ENCODE results near the gene PPM1G. TPM values are rescaled to one million over a fixed set of nuclear protein-coding genes. Genes with fewer than 3 reads are reported as not detected.

PPM1G gene
- total RNA-seq, 4 donors from 2014 or later = 40.2 to 50.3 (median 48.1) TPM

DNA sequence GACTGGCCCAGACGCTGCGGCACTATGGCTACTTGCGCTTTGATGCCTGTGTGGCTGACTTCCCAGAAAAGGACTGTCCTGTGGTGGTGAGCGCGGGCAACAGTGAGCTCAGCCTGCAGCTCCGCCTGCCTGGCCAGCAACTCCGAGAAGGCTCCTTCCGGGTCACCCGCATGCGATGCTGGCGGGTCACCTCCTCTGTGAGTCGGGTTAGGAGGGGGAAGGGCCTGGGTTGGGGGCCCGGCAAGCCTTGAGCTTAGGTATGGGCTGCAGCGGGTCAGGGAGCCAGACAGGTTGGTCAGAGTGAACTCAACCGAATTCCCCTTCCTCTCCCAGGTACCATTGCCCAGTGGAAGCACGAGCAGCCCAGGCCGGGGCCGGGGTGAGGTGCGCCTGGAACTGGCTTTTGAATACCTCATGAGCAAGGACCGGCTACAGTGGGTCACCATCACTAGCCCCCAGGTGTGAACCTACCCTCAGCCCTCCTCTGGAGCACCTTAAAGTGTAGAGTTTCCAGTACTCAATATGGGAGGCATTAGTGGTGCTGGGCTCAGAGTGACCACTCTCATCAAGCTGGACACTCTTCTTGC is 33.8 kb downstream of the PPM1G start:
- WGBS, 2 donors = 92 to 95% methylated on average over 17 to 20 of the region's 20 CpGs
- DNase-seq (ENCODE audit: low spot score in 2 of 2) = no peak
- intact Hi-C loops (cut with DNase I; ENCODE audit: low total_unique reads) = no loop called here
- no peak overlapping the region for H3K4me3 ChIP-seq (ENCODE audit: low read depth, poor library complexity, severe bottlenecking)
- no peak for TF ChIP-seq POLR2A (IDR thresholded peaks at IDR 0.05)
- TF ChIP-seq, protein P1, sequence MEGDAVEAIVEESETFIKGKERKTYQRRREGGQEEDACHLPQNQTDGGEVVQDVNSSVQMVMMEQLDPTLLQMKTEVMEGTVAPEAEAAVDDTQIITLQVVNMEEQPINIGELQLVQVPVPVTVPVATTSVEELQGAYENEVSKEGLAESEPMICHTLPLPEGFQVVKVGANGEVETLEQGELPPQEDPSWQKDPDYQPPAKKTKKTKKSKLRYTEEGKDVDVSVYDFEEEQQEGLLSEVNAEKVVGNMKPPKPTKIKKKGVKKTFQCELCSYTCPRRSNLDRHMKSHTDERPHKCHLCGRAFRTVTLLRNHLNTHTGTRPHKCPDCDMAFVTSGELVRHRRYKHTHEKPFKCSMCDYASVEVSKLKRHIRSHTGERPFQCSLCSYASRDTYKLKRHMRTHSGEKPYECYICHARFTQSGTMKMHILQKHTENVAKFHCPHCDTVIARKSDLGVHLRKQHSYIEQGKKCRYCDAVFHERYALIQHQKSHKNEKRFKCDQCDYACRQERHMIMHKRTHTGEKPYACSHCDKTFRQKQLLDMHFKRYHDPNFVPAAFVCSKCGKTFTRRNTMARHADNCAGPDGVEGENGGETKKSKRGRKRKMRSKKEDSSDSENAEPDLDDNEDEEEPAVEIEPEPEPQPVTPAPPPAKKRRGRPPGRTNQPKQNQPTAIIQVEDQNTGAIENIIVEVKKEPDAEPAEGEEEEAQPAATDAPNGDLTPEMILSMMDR (IDR thresholded peaks at IDR 0.05) = no peak

- intact Hi-C loops (cut with DNase I; ENCODE audit: low total_unique reads) = no loop called here
- TF ChIP-seq, protein P1 (IDR thresholded peaks at IDR 0.05) = no peak
- no peak for TF ChIP-seq POLR2A (IDR thresholded peaks at IDR 0.05)
- H3K4me3 ChIP-seq (ENCODE audit: low read depth, poor library complexity, severe bottlenecking) = no peak overlapping the region
- 83 to 87% methylated on average over 5 of the region's 5 CpGs for WGBS, 2 donors
- no peak for DNase-seq (ENCODE audit: low spot score in 2 of 2)
Observed at GRCh38 chr2:27373567-27373966, 35.8 kb downstream of the PPM1G start.

DNA sequence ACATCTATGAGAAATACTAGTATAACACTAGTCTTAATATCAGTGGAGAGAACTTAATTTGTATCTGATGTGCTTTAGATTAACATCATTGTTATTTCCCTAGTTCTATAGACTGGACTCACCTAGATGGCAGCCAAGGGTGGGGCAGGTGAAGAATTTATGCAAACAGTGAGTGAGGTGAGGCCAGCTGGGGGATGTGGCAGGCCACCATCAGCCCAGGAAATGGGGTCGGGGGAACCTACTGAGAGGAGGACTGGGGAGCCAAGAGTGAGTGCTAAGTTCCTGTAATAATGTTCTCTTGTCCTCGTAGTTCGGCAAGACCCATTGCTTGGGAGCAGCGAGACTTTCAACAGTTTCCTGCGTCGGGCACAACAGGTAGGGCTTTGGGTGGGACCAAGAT is 36.5 kb downstream of the PPM1G start:
- 94 to 98% methylated on average over 6 of the region's 6 CpGs for WGBS, 2 donors
- no peak for TF ChIP-seq POLR2A (IDR thresholded peaks at IDR 0.05)
- TF ChIP-seq, protein P1 (IDR thresholded peaks at IDR 0.05) = no peak
- intact Hi-C loops (cut with DNase I; ENCODE audit: low total_unique reads) = no loop called here
- H3K4me3 ChIP-seq (ENCODE audit: low read depth, poor library complexity, severe bottlenecking) = no peak overlapping the region
- DNase-seq (ENCODE audit: low spot score in 2 of 2) = no peak

DNA sequence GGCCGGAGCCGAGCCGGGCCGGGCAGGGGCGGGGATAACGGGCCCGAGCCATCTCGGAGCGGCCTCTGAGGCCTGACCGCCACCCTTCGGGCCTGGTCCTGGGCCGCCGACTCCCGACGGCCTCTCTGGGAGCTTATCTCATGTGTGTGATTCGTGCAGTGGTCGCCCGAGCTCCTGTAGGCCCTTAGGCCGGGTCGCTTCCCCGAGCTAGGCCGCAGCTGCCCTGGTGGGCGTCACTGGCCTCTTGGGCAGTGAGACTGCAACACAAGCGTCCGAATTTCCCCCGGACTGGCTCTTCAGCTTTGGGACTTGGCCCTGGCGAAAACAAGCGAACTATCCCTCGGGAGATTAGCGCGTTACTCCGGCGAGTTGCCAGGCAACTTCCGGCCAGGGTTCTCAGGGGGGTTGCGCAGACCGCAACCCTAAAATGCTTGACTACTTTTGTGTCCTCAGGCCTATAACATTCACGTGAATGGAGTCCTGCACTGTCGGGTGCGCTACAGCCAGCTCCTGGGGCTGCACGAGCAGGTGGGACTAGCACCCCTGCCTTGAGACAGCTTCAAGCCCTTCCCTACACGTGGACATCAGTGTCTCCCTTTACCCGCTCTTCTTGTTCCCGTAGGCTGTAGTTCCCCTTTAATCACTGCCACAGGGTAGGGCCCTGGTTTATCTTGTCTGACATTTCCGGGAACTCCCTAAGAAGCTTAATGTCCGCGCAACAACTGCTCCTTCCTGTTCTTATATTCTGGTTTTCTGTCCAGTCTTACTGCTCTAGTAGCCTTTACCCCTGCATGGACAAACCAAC is 38.4 kb downstream of the PPM1G start:
- WGBS, 2 donors = 1% methylated on average over 39 to 40 of the region's 46 CpGs
- DNase-seq (ENCODE audit: low spot score in 2 of 2) = peak in 1 of 2 donors; percentile 88
- intact Hi-C loops (cut with DNase I; ENCODE audit: low total_unique reads) = no loop called here
- H3K4me3 ChIP-seq (ENCODE audit: low read depth, poor library complexity, severe bottlenecking) = peak overlapping the region; percentile 98
- TF ChIP-seq, protein P1 (IDR thresholded peaks at IDR 0.05) = no peak
- no peak for TF ChIP-seq POLR2A (IDR thresholded peaks at IDR 0.05)

DNA sequence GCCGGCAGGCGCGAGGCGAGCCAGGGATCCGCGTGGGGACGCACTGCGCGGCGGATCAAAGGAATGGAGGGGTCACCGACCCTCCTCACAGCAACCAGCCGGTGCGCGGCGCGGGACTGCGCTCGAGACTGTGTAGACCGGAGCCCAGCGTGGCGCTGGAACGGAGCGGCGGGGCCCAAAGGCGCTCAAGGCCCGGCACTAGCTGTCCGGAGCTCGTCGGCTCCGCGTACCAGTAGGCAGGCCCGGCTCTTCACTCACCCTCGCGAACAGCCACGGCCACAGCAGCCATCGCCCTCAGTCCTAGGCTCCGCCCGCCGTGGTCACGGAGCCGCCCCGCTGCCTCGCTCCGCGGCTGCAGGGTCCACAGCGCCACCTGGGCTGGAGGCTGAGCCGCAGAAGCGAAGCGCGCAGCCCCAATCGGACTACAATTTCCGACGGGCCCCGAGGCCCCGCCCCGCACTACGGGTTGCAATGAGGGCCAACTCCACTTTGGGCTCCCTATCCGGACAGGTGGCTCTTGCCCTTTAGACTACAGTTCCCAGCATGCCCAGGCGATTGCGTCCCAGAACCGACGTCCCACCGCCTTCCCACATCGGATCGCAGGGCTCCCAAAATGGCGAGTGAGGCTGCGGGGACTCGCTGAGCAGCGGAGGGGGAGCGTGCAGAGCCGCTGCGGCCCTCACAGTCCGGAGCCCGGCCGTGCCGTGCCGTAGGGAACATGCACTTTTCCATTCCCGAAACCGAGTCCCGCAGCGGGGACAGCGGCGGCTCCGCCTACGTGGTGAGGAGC is 39.2 kb downstream of the PPM1G start, which contains the start of the genes EIF2B4 and SNX17:
Gene EIF2B4 (minus strand): TSS at position 313 of the 790 bp plus-strand sequence. CDS start 24 bp downstream, at position 289.
Gene SNX17 (plus strand): TSS at position 591 of the 790 bp plus-strand sequence. CDS start 128 bp downstream, at position 719.
- peak within 1 kb of the TSS; percentile 98 for H3K4me3 ChIP-seq (ENCODE audit: low read depth, poor library complexity, severe bottlenecking)
- peak; percentile 99 to 100 for DNase-seq (ENCODE audit: low spot score in 2 of 2)
- 0% methylated on average over 37 to 43 of the region's 85 CpGs for WGBS, 2 donors
- TF ChIP-seq POLR2A (IDR thresholded peaks at IDR 0.05) = no peak
- TF ChIP-seq, protein P1 (IDR thresholded peaks at IDR 0.05) = peak in 1 of 3 donors; percentile 31
- intact Hi-C loops (cut with DNase I; ENCODE audit: low total_unique reads) = no loop called here
